ENCODE results near the gene RAET1G.
"Not testable (repeated sequence)": the region's sequence is repeated elsewhere in the genome, so short reads cannot be mapped to it uniquely, and the experiment has no call there.

RAET1G gene

DNA sequence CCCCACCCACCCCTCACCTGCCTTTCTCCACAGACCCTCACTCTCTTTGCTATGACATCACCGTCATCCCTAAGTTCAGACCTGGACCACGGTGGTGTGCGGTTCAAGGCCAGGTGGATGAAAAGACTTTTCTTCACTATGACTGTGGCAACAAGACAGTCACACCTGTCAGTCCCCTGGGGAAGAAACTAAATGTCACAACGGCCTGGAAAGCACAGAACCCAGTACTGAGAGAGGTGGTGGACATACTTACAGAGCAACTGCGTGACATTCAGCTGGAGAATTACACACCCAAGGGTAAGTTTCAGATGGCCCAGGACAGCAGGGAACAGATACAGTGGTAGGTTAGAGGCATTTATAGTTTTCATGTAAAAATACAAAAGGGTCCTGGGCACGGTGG is 22.4 kb upstream of the RAET1G start:
- H3K9ac ChIP-seq (ENCODE audit: low read depth in 1 of 2, low read length in 2 of 2); H3K9me3 ChIP-seq (ENCODE audit: control insufficient read depth in 2 of 2, low read length in 2 of 2); H3K36me3 ChIP-seq (ENCODE audit: control insufficient read depth in 2 of 2, insufficient read depth in 2 of 2, low read length in 2 of 2); H3K4me3 ChIP-seq (ENCODE audit: low read length in 2 of 2); H3K27ac ChIP-seq (ENCODE audit: low read depth in 2 of 2, low read length in 2 of 2): not testable (repeated sequence)
- peaks cover 18 to 25% of the 10 kb centered on the region in 2 donors for H3K27me3 ChIP-seq (ENCODE audit: control insufficient read depth in 2 of 2, insufficient read depth in 2 of 2, low read length in 2 of 2)
- H3K4me1 ChIP-seq (ENCODE audit: control insufficient read depth in 2 of 2, insufficient read depth in 2 of 2, low read length in 2 of 2): peaks cover 2 to 10% of the 10 kb centered on the region in 2 donors

DNA sequence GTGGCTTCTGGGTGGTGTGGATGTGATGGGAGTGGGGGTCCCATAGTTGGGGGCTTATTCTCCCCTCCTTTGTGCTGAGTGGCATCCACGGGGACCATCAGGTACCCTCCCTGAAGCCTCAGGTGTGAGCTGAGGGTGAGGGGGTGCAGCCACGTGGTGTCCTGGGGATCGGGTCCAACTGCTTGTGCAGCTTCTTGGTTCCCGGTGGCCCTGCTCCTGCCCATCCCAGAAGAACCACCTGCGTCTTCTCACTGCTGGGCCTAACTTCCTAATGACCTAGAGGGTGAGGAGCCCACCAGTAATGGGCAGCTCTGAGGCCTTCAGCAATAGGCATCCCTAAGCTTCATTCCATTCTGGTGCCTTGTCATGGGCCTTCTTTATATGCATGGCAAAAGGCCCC is 20.4 kb upstream of the RAET1G start:
- Histone ChIP-seq H3K4me1 (ENCODE audit: control insufficient read depth in 2 of 2, insufficient read depth in 2 of 2, low read length in 2 of 2) (peaks cover 12 to 19% of the 10 kb centered on the region in 2 donors), H3K27me3 (ENCODE audit: control insufficient read depth in 2 of 2, insufficient read depth in 2 of 2, low read length in 2 of 2) (peaks cover 35 to 38% of the 10 kb centered on the region in 2 donors)
- not testable (repeated sequence) for H3K27ac ChIP-seq (ENCODE audit: low read depth in 2 of 2, low read length in 2 of 2); H3K4me3 ChIP-seq (ENCODE audit: low read length in 2 of 2); H3K9me3 ChIP-seq (ENCODE audit: control insufficient read depth in 2 of 2, low read length in 2 of 2); H3K36me3 ChIP-seq (ENCODE audit: control insufficient read depth in 2 of 2, insufficient read depth in 2 of 2, low read length in 2 of 2); H3K9ac ChIP-seq (ENCODE audit: low read depth in 1 of 2, low read length in 2 of 2)

- H3K9ac ChIP-seq (ENCODE audit: low read depth in 1 of 2, low read length in 2 of 2): no peak overlapping the region
- no peaks in the 10 kb centered on the region for H3K36me3 ChIP-seq (ENCODE audit: control insufficient read depth in 2 of 2, insufficient read depth in 2 of 2, low read length in 2 of 2)
- no peak overlapping the region for H3K27ac ChIP-seq (ENCODE audit: low read depth in 2 of 2, low read length in 2 of 2)
- peaks cover 40 to 44% of the 10 kb centered on the region in 2 donors for H3K27me3 ChIP-seq (ENCODE audit: control insufficient read depth in 2 of 2, insufficient read depth in 2 of 2, low read length in 2 of 2)
- peaks cover 14 to 22% of the 10 kb centered on the region in 2 donors for H3K4me1 ChIP-seq (ENCODE audit: control insufficient read depth in 2 of 2, insufficient read depth in 2 of 2, low read length in 2 of 2)
- H3K4me3 ChIP-seq (ENCODE audit: low read length in 2 of 2): no peak overlapping the region
- H3K9me3 ChIP-seq (ENCODE audit: control insufficient read depth in 2 of 2, low read length in 2 of 2): no peaks in the 10 kb centered on the region
Measured at GRCh38 chr6:149942461-149942829, 19.5 kb upstream of the RAET1G start.

DNA sequence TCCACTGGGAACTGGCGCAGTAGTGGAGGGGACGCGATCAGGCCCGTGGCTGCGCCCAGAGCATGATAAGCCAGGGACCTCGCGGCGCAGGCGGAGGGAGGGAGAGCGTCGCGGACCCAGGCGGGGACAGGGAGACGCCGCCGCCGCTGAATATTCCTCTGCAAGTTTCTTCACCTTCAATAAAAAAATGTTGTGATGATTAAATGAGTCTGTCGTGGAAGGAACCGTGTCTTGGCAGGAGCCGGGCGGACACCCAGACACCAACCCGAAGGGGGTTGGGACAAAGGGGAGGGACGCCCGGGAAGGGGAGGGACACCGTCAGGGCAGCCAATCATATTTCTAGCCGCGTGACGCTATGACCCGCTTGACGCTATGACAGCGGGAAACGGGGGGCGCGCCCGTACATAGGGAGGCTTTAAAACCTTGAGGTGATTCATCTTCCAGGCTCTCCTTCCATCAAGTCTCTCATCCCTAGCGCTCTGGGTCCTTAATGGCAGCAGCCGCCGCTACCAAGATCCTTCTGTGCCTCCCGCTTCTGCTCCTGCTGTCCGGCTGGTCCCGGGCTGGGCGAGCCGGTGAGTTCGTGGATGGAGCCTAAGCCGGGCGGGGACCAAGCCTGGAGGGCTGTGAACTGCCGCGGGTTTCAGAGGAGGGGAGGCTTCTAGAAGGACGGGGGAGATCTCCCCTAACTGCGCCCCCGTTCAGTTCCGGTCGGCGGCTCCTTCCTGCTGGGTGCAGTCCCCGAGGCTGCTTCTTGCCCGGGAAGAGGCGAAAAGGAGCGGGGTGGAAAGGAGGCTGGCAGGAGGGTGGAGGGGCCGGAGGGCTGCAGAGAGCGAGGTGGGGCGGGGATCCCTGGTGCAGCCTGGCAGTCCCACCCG is 18.9 kb upstream of the RAET1G start, which contains the start of gene ULBP2:
Gene ULBP2 (plus strand): TSS at position 432 of the 878 bp plus-strand sequence. CDS start 59 bp downstream, at position 491.
- H3K4me3 ChIP-seq (ENCODE audit: low read length in 2 of 2): peak within 1 kb of the TSS; percentile 70 to 73
- no peak within 1 kb of the TSS for H3K27ac ChIP-seq (ENCODE audit: low read depth in 2 of 2, low read length in 2 of 2)
- no peaks in the 10 kb centered on the region for H3K9me3 ChIP-seq (ENCODE audit: control insufficient read depth in 2 of 2, low read length in 2 of 2)
- H3K4me1 ChIP-seq (ENCODE audit: control insufficient read depth in 2 of 2, insufficient read depth in 2 of 2, low read length in 2 of 2): peaks cover 14 to 22% of the 10 kb centered on the region in 2 donors
- peaks cover 46 to 49% of the 10 kb centered on the region in 2 donors for H3K27me3 ChIP-seq (ENCODE audit: control insufficient read depth in 2 of 2, insufficient read depth in 2 of 2, low read length in 2 of 2)
- no peaks in the 10 kb centered on the region for H3K36me3 ChIP-seq (ENCODE audit: control insufficient read depth in 2 of 2, insufficient read depth in 2 of 2, low read length in 2 of 2)
- H3K9ac ChIP-seq (ENCODE audit: low read depth in 1 of 2, low read length in 2 of 2): no peak within 1 kb of the TSS

DNA sequence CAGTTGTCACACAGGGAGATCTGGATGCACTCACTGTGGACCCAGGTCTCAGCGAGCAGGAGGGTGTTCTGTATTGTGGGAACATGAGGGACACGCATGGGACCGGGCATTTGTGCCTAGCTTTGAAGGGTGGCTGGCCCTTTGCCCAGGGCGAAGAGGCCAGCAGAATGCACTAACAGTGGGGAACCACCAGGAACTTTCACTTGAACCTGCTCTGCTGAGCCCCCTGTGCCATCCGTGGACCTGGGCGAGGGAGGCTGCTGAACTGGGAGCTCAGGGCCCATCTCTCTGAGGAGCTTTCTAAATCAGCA is 17.7 kb upstream of the RAET1G start:
- H3K27me3 ChIP-seq (ENCODE audit: control insufficient read depth in 2 of 2, insufficient read depth in 2 of 2, low read length in 2 of 2): peaks cover 58 to 61% of the 10 kb centered on the region in 2 donors
- no peaks in the 10 kb centered on the region for H3K36me3 ChIP-seq (ENCODE audit: control insufficient read depth in 2 of 2, insufficient read depth in 2 of 2, low read length in 2 of 2)
- H3K27ac ChIP-seq (ENCODE audit: low read depth in 2 of 2, low read length in 2 of 2): no peak overlapping the region
- H3K9ac ChIP-seq (ENCODE audit: low read depth in 1 of 2, low read length in 2 of 2): no peak overlapping the region
- H3K4me1 ChIP-seq (ENCODE audit: control insufficient read depth in 2 of 2, insufficient read depth in 2 of 2, low read length in 2 of 2): peaks cover 14 to 22% of the 10 kb centered on the region in 2 donors
- H3K4me3 ChIP-seq (ENCODE audit: low read length in 2 of 2): no peak overlapping the region
- H3K9me3 ChIP-seq (ENCODE audit: control insufficient read depth in 2 of 2, low read length in 2 of 2): no peaks in the 10 kb centered on the region

GRCh38 chr6:149939909-149940671 is 17.2 kb upstream of the RAET1G start:
- Histone ChIP-seq H3K4me3 (ENCODE audit: low read length in 2 of 2) (no peak overlapping the region), H3K36me3 (ENCODE audit: control insufficient read depth in 2 of 2, insufficient read depth in 2 of 2, low read length in 2 of 2) (no peaks in the 10 kb centered on the region), H3K27me3 (ENCODE audit: control insufficient read depth in 2 of 2, insufficient read depth in 2 of 2, low read length in 2 of 2) (peaks cover 64 to 66% of the 10 kb centered on the region in 2 donors), H3K9ac (ENCODE audit: low read depth in 1 of 2, low read length in 2 of 2) (no peak overlapping the region), H3K4me1 (ENCODE audit: control insufficient read depth in 2 of 2, insufficient read depth in 2 of 2, low read length in 2 of 2) (peaks cover 14 to 22% of the 10 kb centered on the region in 2 donors), H3K27ac (ENCODE audit: low read depth in 2 of 2, low read length in 2 of 2) (no peak overlapping the region), H3K9me3 (ENCODE audit: control insufficient read depth in 2 of 2, low read length in 2 of 2) (no peaks in the 10 kb centered on the region)

DNA sequence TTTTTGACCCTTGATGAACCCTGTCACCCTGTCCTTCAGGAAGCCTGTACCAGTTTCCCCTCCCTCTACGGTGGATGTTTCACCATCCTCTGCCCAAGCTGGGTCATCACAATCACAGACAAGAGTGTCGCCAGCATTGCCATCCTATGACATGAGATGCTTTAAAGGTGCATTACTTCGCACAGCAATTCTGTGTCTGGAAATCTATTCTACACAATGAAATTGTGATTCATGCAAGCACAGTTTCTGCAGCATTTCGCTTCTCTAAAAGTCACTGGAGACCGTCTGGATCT is 16.4 kb upstream of the RAET1G start:
- Histone ChIP-seq H3K27ac (ENCODE audit: low read depth in 2 of 2, low read length in 2 of 2) (no peak overlapping the region), H3K36me3 (ENCODE audit: control insufficient read depth in 2 of 2, insufficient read depth in 2 of 2, low read length in 2 of 2) (no peaks in the 10 kb centered on the region), H3K9ac (ENCODE audit: low read depth in 1 of 2, low read length in 2 of 2) (no peak overlapping the region), H3K9me3 (ENCODE audit: control insufficient read depth in 2 of 2, low read length in 2 of 2) (no peaks in the 10 kb centered on the region), H3K27me3 (ENCODE audit: control insufficient read depth in 2 of 2, insufficient read depth in 2 of 2, low read length in 2 of 2) (peaks cover 71 to 74% of the 10 kb centered on the region in 2 donors), H3K4me3 (ENCODE audit: low read length in 2 of 2) (no peak overlapping the region), H3K4me1 (ENCODE audit: control insufficient read depth in 2 of 2, insufficient read depth in 2 of 2, low read length in 2 of 2) (peaks cover 14 to 22% of the 10 kb centered on the region in 2 donors)

DNA sequence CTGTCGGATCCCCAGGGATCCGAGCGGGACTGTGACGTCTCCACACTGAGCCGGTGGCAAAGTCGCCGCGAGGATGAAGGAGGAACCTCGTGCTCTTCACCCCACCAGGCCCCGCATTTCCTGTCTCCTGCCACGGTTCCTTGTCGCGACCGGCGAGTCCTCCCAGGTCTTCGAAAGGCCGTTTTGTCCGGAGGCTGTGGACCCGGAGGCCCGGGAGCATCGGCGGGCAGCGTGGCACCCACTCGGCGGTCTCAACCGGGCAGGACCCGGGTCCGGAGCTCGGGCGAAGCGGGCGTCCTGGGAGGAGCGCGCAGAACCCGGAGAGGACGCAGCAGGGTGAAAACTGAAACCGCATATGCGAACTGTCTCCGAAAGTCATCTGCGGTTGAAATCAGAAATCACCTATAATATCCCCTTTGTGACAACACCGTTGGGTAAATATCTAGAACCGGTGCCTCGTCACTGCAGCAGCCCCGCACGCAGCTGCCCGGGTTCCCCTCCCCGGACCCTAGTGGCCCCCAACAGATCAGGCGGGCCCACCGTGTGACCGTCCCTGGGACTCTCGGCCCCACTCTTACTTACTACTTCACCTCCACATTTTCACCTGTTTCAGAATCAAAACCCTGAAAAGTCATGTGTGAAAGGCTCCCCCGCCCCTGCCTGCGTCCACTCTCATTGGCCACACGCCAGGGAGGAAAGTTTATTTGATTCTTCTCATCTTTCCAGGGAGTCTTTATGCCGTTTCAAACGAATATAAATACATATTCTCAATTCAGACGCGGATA is 15.8 kb upstream of the RAET1G start:
- Histone ChIP-seq H3K27me3 (ENCODE audit: control insufficient read depth in 2 of 2, insufficient read depth in 2 of 2, low read length in 2 of 2) (peaks cover 72 to 77% of the 10 kb centered on the region in 2 donors), H3K4me3 (ENCODE audit: low read length in 2 of 2) (peak overlapping the region; percentile 59 to 63), H3K9ac (ENCODE audit: low read depth in 1 of 2, low read length in 2 of 2) (peak overlapping the region in 1 of 2 donors; percentile 15)

DNA sequence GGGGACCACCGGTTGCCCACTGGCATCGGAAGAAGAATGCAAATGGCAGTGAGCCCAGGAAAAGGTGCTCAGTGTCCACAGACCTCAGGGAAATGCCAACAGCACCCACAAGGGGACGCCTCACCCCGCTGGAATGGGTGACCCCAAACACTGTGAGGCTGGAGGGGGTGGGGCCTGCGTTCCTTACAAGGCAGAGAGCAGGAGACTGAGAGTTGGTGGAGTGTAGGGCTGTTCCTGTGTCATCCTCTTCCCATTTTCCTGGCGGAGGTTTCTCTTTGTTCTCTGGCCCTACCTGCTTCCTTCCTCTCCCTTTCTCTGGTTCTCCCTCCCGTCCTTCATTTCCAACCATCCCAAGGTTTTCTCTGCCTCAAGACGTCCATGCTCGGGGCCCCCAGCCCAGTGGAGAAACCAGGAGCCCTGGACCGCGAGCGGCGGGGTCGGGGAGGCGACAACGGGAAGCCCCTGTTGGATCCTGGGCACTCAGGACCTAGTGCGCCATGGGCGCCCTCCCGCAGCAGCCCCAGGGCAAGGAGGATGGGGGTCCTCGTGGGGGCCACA is 15.2 kb upstream of the RAET1G start:
- Histone ChIP-seq H3K4me3 (ENCODE audit: low read length in 2 of 2) (peak overlapping the region; percentile 59 to 63), H3K4me1 (ENCODE audit: control insufficient read depth in 2 of 2, insufficient read depth in 2 of 2, low read length in 2 of 2) (peaks cover 14 to 22% of the 10 kb centered on the region in 2 donors), H3K27me3 (ENCODE audit: control insufficient read depth in 2 of 2, insufficient read depth in 2 of 2, low read length in 2 of 2) (peaks cover 73 to 84% of the 10 kb centered on the region in 2 donors)
- not testable (repeated sequence) for H3K9ac ChIP-seq (ENCODE audit: low read depth in 1 of 2, low read length in 2 of 2); H3K27ac ChIP-seq (ENCODE audit: low read depth in 2 of 2, low read length in 2 of 2); H3K9me3 ChIP-seq (ENCODE audit: control insufficient read depth in 2 of 2, low read length in 2 of 2); H3K36me3 ChIP-seq (ENCODE audit: control insufficient read depth in 2 of 2, insufficient read depth in 2 of 2, low read length in 2 of 2)

More for the DNA sequence above, 15.8 kb upstream of the RAET1G start:
- Histone ChIP-seq H3K27ac (ENCODE audit: low read depth in 2 of 2, low read length in 2 of 2) (no peak overlapping the region), H3K36me3 (ENCODE audit: control insufficient read depth in 2 of 2, insufficient read depth in 2 of 2, low read length in 2 of 2) (no peaks in the 10 kb centered on the region), H3K9me3 (ENCODE audit: control insufficient read depth in 2 of 2, low read length in 2 of 2) (no peaks in the 10 kb centered on the region), H3K4me1 (ENCODE audit: control insufficient read depth in 2 of 2, insufficient read depth in 2 of 2, low read length in 2 of 2) (peaks cover 14 to 22% of the 10 kb centered on the region in 2 donors)
